HepG2 (cell line): ENCODE results near the gene NTM. TPM values are rescaled to one million over a fixed set of nuclear protein-coding genes. Genes with fewer than 3 reads are reported as not detected.
A peak's percentile ranks its signal among the peaks of the same experiment; 100 is the strongest.

ENCODE experiments used
- ATAC-seq: fragments of 200-7000 bp; cut with Tn5 transposase; 3 replicates; pipeline ENCODE4 v1.9.1; 2020; ENCODE audit warnings: mild to moderate bottlenecking, moderate library complexity
- BruUV-seq: library from RNA; stranded (reverse); fragments of 400-500 nt; replicated peaks from 2 replicates; lab custom pipeline; 2021; lab: Mats Ljungman, UMichigan
- CTCF ChIA-PET: fragments of 300-600 bp; formaldehyde crosslinking; extraction: SDS; loops from one replicate; lab custom pipeline; 2021; ENCODE audit warnings: low total read pairs, inconsistent platforms, low intra/inter-chr PET ratio; lab: Yijun Ruan, JAX
- POLR2A ChIA-PET: fragments of 350-600 bp; sonication (Branson Sonifier 250); formaldehyde crosslinking; loops from one replicate; lab custom pipeline; 2020; ENCODE audit warnings: antibody characterized with exemption, inconsistent platforms; lab: Yijun Ruan, JAX
- DNase-seq: peaks from one replicate; pipeline ENCODE4 v3.0.0-alpha.2; 2015; ENCODE audit warnings: low spot score
- FAIRE-seq: peaks from 3 replicates; lab custom pipeline; 2011; peaks lifted over from hg19 to GRCh38; lab: Jason Lieb, UNC
- H2AFZ ChIP-seq: one replicate; pipeline ENCODE4 v1.6.1; 2011; ENCODE audit warnings: low read length, inconsistent platforms
- H3K27ac ChIP-seq: fragments of 300-600 bp; 3 replicates; pipeline ENCODE4 v1.8.0; 2011; ENCODE audit warnings: mixed run types, mild to moderate bottlenecking, mixed read lengths, low read length, inconsistent platforms; ENCODE audit not compliant: insufficient read depth; ENCODE audit errors: extremely low read length
- H3K27me3 ChIP-seq, 2 experiments: fragments of 200-600 bp in 1 of 2; 2 replicates in 1 of 2; 3 replicates in 1 of 2; pipeline versions ENCODE4 v1.6.0 to v1.8.0; 2011; ENCODE audit warnings: low read length in 2 of 2, mild to moderate bottlenecking in 2 of 2, moderate library complexity in 2 of 2, inconsistent platforms in 1 of 2; ENCODE audit not compliant: insufficient read depth in 2 of 2, control insufficient read depth in 1 of 2
- H3K36me3 ChIP-seq, 2 experiments: fragments of 200-600 bp in 1 of 2; replicated peaks in 1 of 2; 2 replicates in 1 of 2; 3 replicates in 1 of 2; pipeline versions ENCODE4 v1.5.1 to v1.8.0; 2011; ENCODE audit warnings: low read length in 2 of 2, inconsistent platforms in 1 of 2; ENCODE audit not compliant: insufficient read depth in 2 of 2, control insufficient read depth in 1 of 2
- H3K4me1 ChIP-seq: 2 replicates; pipeline ENCODE4 v1.5.1; 2012; ENCODE audit warnings: low read length, inconsistent platforms; ENCODE audit not compliant: insufficient read depth
- H3K4me2 ChIP-seq: 2 replicates; pipeline ENCODE4 v1.6.0; 2011; ENCODE audit warnings: low read depth, low read length, inconsistent platforms
- H3K4me3 ChIP-seq, 3 experiments: fragments of 200-600 bp in 1 of 3; sonication (generic), shearing (Covaris generic) in 1 of 3; replicated peaks in 1 of 3; 2 replicates each; pipeline ENCODE4 v1.5.1; 2011 to 2016; ENCODE audit warnings: low read length in 3 of 3, inconsistent platforms in 2 of 3, low read depth in 2 of 3, mild to moderate bottlenecking in 2 of 3, control low read depth in 1 of 3, mixed read lengths in 1 of 3; ENCODE audit not compliant: insufficient read depth in 1 of 3
- H3K79me2 ChIP-seq: one replicate; pipeline ENCODE4 v1.6.1; 2011; ENCODE audit warnings: low read length, inconsistent platforms; ENCODE audit not compliant: insufficient read depth
- H3K9ac ChIP-seq: 2 replicates; pipeline ENCODE4 v1.6.0; 2011; ENCODE audit warnings: mild to moderate bottlenecking, low read depth, low read length, inconsistent platforms; ENCODE audit not compliant: insufficient read depth
- H3K9me3 ChIP-seq: 2 replicates; pipeline ENCODE4 v1.5.1; 2012; ENCODE audit warnings: mild to moderate bottlenecking, low read length
- H4K20me1 ChIP-seq: 2 replicates; pipeline ENCODE4 v1.6.0; 2011; ENCODE audit warnings: inconsistent platforms, mild to moderate bottlenecking, low read length, moderate library complexity; ENCODE audit not compliant: insufficient read depth
- FOXK2 ChIP-seq: fragments of 450-650 bp; IDR thresholded peaks from 2 replicates; pipeline ENCODE4 v1.6.1; 2016
- GPN1 ChIP-seq: sonication (generic); formaldehyde crosslinking; IDR thresholded peaks from 2 replicates; pipeline ENCODE4 v1.5.1; 2020; ENCODE audit warnings: missing genetic modification reagents, borderline replicate concordance
- KLF11 ChIP-seq: IDR thresholded peaks from 2 replicates; pipeline ENCODE4 v1.6.1; 2016; ENCODE audit warnings: missing compliant biosample characterization
- MYNN ChIP-seq: sonication (generic); formaldehyde crosslinking; IDR thresholded peaks from 2 replicates; pipeline ENCODE4 v1.4.0; 2020; ENCODE audit warnings: mild to moderate bottlenecking, low read depth, missing genetic modification reagents
- MYPOP ChIP-seq: sonication (generic); formaldehyde crosslinking; IDR thresholded peaks from 2 replicates; pipeline ENCODE4 v1.8.1; 2023; ENCODE audit warnings: mild to moderate bottlenecking, moderate library complexity, missing genetic modification reagents
- NFYC ChIP-seq: IDR thresholded peaks from 2 replicates; pipeline ENCODE4 v1.6.1; 2016; ENCODE audit warnings: missing genetic modification reagents, missing compliant biosample characterization
- RELA ChIP-seq: sonication (generic); formaldehyde crosslinking; IDR thresholded peaks from 2 replicates; pipeline ENCODE4 v1.4.0; 2020; ENCODE audit warnings: missing genetic modification reagents
- ZNF441 ChIP-seq: sonication (generic); formaldehyde crosslinking; IDR thresholded peaks from 2 replicates; pipeline ENCODE4 v1.7.0; 2021; ENCODE audit warnings: missing genetic modification reagents, borderline replicate concordance
- ZNF572 ChIP-seq: sonication (generic); formaldehyde crosslinking; IDR thresholded peaks from 2 replicates; pipeline ENCODE4 v1.5.1; 2020; ENCODE audit warnings: mild to moderate bottlenecking, missing genetic modification reagents
- WGBS: methylation state at CpG from one replicate; pipeline ENCODE4 v1.1.6; 2017; ENCODE audit warnings: low lambda C conversion rate; 5-methylcytosine and 5-hydroxymethylcytosine counted together
- in situ Hi-C: cut with HindIII; loops from 2 replicates; pipeline ENCODE4 v1.10.0; 2017; ENCODE audit warnings: low pct_unique_long_range_greater_than_20kb; ENCODE audit not compliant: extremely low pct_ligation_motif_present
- intact Hi-C: fragments of 100-400 bp; cut with micrococcal nuclease; formaldehyde crosslinking; loops from one replicate; pipeline ENCODE4 v1.10.0; 2022; ENCODE audit not compliant: unreplicated experiment
- polyA plus RNA-seq, 8 experiments: library from polyadenylated mRNA; depleted of rRNA in 3 of 8; stranded (reverse) in 7 of 8; unstranded in 1 of 8; fragments of >200 nt; fragmentation: Illumina TruSeq in 4 of 8; extraction: Trizol in 4 of 8; gene quantifications; 2 replicates each; pipeline versions ENCODE4 v1.2.1 to v1.2.3, GENCODE V29; 2011 to 2016; ENCODE audit warnings: low read depth in 4 of 8, missing spikeins in 1 of 8, mixed read lengths in 1 of 8; ENCODE audit not compliant: insufficient read depth in 1 of 8
- total RNA-seq, 5 experiments: library from RNA; depleted of rRNA; stranded (reverse); fragments of >200 nt; fragmentation: Illumina TruSeq; extraction: Trizol; gene quantifications; 2 replicates each; pipeline ENCODE4 v1.2.3, GENCODE V29; 2016; ENCODE audit warnings: low read depth in 1 of 5
- TF ChIP-seq, protein P1 (sequence below): sonication (generic); formaldehyde crosslinking; IDR thresholded peaks from 2 replicates; pipeline ENCODE4 v1.5.0; 2020; ENCODE audit warnings: mild to moderate bottlenecking, missing genetic modification reagents, moderate library complexity
- TF ChIP-seq, protein P2 (sequence below): sonication (generic); formaldehyde crosslinking; IDR thresholded peaks from 2 replicates; pipeline ENCODE4 v1.8.1; 2022; ENCODE audit warnings: low read depth, mild to moderate bottlenecking, missing genetic modification reagents

NTM gene
- total and polyA plus RNA-seq, 2 of the 13 experiments (the other 11 are each of a cell fraction or from before 2014, with no cell fraction given): not detected

- Histone ChIP-seq H3K9ac (no peak overlapping the region), H2AFZ (no peak overlapping the region), H3K27ac (no peak overlapping the region), H3K27me3 (no peaks in the 10 kb centered on the region), H3K79me2 (no peaks in the 10 kb centered on the region), H4K20me1 (no peaks in the 10 kb centered on the region), H3K9me3 (peaks cover 9% of the 10 kb centered on the region; the same call in 1 of the 2 replicates), H3K4me2 (no peak overlapping the region), H3K36me3 (no peaks in the 10 kb centered on the region), H3K4me1 (no peaks in the 10 kb centered on the region), H3K4me3 (no peak overlapping the region)
- ChIA-PET CTCF (no interaction called here), POLR2A (no interaction called here)
- 65% methylated on average over 4 of the region's 6 CpGs for WGBS
- BruUV-seq: no TSS peak
- no peak for ATAC-seq
- in situ Hi-C loops: no loop called here
- DNase-seq: no peak
- intact Hi-C loops: no loop called here
- no peak for FAIRE-seq
- TF ChIP-seq MYPOP: no peak
- TF ChIP-seq, protein P1, sequence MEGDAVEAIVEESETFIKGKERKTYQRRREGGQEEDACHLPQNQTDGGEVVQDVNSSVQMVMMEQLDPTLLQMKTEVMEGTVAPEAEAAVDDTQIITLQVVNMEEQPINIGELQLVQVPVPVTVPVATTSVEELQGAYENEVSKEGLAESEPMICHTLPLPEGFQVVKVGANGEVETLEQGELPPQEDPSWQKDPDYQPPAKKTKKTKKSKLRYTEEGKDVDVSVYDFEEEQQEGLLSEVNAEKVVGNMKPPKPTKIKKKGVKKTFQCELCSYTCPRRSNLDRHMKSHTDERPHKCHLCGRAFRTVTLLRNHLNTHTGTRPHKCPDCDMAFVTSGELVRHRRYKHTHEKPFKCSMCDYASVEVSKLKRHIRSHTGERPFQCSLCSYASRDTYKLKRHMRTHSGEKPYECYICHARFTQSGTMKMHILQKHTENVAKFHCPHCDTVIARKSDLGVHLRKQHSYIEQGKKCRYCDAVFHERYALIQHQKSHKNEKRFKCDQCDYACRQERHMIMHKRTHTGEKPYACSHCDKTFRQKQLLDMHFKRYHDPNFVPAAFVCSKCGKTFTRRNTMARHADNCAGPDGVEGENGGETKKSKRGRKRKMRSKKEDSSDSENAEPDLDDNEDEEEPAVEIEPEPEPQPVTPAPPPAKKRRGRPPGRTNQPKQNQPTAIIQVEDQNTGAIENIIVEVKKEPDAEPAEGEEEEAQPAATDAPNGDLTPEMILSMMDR: peak; percentile 24; the same call in 1 of the 2 replicates
These were observed 816.3 kb downstream of the NTM start for GRCh38 chr11:132186699-132187098.

DNA sequence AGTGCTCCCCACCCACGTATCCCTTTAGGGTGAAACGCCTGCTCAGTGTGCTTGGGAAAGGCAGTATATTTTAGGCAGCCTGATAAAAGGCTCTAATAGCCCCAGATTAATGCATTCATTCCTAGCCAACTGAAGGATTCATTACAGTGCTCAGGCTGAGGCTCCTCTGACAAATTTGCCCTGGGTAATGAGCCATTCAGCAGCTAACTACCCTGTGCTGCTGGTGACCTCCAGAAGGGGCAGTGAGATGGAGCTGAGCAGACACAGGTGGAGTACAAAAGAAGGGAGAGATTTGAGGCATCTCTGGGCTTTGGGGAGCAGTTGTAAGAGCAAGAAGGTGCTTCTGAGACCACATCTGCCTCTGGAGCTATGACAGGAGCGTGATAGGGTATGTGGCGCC, 817.0 kb downstream of the NTM start:
- H3K9ac ChIP-seq: no peak overlapping the region
- 6% methylated on average over 4 of the region's 4 CpGs for WGBS
- no peak for ATAC-seq
- BruUV-seq: no TSS peak
- no peak overlapping the region for H3K4me2 ChIP-seq
- no peak for TF ChIP-seq RELA
- no peak for TF ChIP-seq GPN1
- TF ChIP-seq, protein P2, sequence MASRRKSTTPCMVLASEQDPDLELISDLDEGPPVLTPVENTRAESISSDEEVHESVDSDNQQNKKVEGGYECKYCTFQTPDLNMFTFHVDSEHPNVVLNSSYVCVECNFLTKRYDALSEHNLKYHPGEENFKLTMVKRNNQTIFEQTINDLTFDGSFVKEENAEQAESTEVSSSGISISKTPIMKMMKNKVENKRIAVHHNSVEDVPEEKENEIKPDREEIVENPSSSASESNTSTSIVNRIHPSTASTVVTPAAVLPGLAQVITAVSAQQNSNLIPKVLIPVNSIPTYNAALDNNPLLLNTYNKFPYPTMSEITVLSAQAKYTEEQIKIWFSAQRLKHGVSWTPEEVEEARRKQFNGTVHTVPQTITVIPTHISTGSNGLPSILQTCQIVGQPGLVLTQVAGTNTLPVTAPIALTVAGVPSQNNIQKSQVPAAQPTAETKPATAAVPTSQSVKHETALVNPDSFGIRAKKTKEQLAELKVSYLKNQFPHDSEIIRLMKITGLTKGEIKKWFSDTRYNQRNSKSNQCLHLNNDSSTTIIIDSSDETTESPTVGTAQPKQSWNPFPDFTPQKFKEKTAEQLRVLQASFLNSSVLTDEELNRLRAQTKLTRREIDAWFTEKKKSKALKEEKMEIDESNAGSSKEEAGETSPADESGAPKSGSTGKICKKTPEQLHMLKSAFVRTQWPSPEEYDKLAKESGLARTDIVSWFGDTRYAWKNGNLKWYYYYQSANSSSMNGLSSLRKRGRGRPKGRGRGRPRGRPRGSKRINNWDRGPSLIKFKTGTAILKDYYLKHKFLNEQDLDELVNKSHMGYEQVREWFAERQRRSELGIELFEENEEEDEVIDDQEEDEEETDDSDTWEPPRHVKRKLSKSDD (CRISPR knock-in tag): no peak
- TF ChIP-seq NFYC (CRISPR knock-in tag): no peak
- no peak for TF ChIP-seq ZNF441
- no peak for TF ChIP-seq MYNN (CRISPR knock-in tag)
- no peak for TF ChIP-seq KLF11 (CRISPR knock-in tag)
- no peak for TF ChIP-seq ZNF572
- no peak for TF ChIP-seq FOXK2
- ChIA-PET POLR2A (no interaction called here), CTCF (no interaction called here)
- peaks cover 9% of the 10 kb centered on the region; the same call in 1 of the 2 replicates for H3K9me3 ChIP-seq
- in situ Hi-C loops: no loop called here
- no peak overlapping the region for H3K27ac ChIP-seq
- FAIRE-seq: no peak
- no peaks in the 10 kb centered on the region for H4K20me1 ChIP-seq
- H3K27me3 ChIP-seq: no peaks in the 10 kb centered on the region
- no peaks in the 10 kb centered on the region for H3K79me2 ChIP-seq
- no peak overlapping the region for H2AFZ ChIP-seq
- no peaks in the 10 kb centered on the region for H3K36me3 ChIP-seq
- intact Hi-C loops: no loop called here
- H3K4me3 ChIP-seq: no peak overlapping the region
- DNase-seq: no peak
- no peaks in the 10 kb centered on the region for H3K4me1 ChIP-seq
